GM04504 (cell line): ENCODE results near the gene GABBR2.

Source experiments
- DNase-seq: peaks from one replicate; pipeline ENCODE4 v3.0.0-alpha.2; 2012; ENCODE audit warnings: low read depth

The GABBR2 gene

GRCh38 chr9:98321269-98321668 is 387.5 kb downstream of the GABBR2 start:
- DNase-seq, result no peak

GRCh38 chr9:98318834-98319478 is 389.8 kb downstream of the GABBR2 start:
- no peak for DNase-seq

DNA sequence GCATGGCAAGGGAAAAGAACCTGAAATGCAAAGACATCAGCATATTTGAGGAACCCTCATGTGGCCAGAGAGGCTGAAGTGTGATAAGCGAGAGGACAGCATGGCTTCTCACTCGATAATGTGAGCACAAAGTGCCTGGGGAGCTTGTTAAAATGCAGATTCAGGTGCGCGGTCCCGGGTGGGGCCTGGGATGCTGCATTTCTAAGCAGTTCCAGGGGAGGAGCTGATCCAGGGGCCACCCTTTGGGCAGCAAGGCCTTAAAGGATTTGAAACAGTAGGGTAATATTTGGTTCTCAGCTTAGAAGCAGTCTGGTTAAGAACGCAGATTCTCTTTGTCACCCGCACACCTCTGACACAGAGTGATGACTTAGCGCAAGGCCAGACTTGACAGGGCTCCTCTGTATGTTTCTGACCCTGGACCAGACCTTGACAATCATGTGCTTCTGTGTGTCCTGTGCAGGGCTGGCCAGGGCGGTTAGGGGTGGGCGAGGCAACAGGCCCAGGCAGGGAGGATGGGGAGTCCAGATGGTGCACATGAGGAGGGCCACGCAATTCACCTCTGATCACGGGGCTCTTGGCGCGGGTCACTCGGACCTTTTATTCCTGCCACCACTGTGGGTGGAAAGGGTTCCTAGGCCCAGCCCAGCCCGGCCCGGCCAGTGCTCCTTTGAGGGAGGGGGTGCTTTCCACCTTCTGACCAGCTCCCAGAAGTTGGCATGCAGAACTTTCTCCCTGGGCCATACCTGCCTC is 390.5 kb downstream of the GABBR2 start:
- no peak for DNase-seq

DNA sequence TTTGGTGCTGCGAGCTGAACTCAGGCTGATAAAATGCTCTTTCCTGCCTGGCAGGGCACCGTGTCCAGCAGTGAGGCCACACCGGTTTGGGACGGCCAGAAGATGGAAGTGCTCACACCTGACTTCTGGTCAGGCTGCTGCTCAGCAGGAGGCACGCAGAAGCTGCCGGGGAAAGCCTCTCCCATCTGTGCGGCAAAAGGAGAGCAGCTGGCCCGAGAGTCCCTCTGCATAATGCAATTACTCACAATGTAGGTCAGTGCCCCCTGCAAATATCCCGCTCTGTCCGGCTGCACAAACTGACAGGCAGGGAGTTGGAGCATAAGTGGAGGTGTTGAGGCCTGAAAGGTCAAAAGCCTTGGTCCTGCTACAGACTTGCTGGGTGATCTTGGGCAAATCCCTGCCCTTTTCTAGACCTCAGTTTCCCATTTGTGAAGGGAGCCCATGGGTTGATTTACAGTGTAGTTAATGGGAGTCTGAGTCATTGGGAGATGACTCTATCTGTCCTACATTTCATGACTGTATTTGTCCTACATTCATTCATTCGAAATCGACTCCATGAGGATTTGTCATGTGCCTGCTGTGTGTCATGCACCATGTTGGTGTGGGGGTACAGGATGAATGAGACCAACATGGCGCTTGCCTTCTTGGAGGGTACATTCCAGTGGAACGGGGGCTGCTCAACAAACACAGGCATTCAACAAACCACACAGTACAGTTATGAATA is 391.4 kb downstream of the GABBR2 start:
- DNase-seq, result no peak

GRCh38 chr9:98316445-98317133 is 392.1 kb downstream of the GABBR2 start:
- no peak for DNase-seq

DNA sequence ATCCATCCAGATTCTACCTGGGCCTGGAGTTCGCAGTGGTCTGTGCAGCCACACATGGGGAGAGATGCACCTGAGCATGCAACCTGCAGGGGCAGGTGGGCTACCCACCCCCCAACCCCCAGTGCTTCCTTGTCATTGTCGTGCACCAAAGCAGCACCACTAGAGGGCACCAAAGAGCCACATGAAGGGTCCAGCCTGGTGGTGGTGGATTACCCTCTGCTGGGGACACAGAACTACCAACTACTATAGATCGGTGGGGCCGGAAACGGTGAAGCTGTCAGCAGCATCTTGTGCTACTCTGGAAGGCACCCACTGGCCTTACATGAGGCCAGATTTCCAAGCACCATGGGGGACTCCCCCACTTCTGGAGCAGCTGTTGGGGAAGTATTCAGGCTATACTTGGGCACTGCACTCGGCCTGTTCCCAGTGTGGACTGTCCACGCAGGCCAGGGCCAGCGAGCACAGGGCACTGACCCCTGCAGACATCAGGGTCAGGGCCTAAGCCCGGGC is 393.1 kb downstream of the GABBR2 start:
- DNase-seq, result peak; percentile 74

DNA sequence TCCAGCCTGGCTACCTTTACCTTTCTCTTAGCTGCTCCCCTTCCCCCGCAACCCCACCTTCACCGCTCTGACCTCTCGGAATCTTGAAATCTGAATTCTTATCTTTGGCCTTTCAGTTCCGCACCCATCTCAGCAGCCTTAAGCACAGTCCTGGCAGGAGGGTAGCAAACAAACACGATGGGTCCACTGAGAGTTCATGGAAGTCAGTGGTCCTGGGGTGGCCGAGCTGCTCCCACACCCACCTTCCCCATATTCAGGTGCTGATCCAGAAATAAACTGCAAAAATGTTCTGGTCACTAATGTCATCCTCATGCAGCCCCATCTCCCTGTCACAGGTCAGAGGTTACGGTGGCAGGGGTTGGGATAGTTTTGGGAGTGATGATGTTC is 393.7 kb downstream of the GABBR2 start:
- DNase-seq, result no peak

GRCh38 chr9:98314381-98315066 is 394.2 kb downstream of the GABBR2 start:
- DNase-seq, result peak; percentile 64

GRCh38 chr9:98312365-98312764 is 396.4 kb downstream of the GABBR2 start:
- DNase-seq, result no peak

DNA sequence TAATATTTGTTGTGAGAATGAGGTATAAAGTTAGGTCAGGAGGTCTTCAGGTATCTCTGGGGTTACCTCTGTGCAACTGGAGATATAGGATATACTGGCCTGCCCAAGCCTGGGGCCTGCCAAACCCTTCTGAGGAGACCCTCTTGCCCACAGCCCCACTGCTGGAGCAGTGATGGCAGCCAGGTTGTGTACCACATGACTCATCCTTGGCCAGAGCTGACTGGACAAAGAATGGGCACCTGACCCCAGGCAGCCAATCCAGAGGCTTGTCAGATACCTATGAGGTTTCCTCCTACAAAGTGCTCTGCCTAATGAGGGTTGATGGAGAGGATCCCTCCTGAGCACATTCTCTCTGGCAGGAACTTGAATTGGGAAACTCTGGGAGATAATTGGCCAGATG is 397.2 kb downstream of the GABBR2 start:
- DNase-seq, result no peak

GRCh38 chr9:98310752-98311392 is 397.9 kb downstream of the GABBR2 start:
- no peak for DNase-seq

DNA sequence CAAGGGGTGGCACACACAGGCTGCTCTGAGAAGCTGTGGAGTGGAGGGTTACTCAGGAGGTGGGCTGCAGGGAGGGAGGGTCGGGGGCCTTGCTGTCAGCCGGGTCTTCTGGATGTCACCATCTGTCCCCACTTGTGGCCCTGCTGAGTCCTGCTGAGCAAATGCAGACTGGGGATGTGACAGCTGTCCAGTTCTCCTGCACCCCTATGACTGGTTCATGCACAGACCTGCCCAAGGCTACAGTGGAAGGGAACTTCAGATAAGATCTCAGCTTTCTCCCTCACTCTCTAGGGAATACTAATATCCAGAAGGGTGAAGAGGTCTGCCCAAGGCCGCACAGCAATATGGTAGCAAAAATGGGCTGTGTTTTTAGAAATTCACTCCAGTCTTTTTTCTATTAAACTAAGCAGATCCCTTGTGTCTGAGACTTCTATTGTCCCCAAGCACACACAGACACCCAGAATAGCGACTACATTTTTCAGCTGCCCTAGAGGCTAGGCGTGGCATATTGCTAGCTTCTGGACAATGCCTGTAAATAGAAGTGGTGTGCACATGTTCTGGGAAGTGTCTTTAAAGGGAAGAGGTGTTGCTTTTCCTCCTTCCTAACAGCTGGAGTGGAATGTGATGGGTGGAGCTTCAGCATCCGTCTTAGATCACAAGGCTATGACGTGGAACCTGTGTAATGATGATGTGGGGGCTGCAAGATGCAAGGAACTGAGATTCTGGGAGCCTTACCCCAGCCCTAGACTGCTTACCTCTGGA is 402.2 kb downstream of the GABBR2 start:
- no peak for DNase-seq

GRCh38 chr9:98304381-98304780 is 404.4 kb downstream of the GABBR2 start:
- no peak for DNase-seq

DNA sequence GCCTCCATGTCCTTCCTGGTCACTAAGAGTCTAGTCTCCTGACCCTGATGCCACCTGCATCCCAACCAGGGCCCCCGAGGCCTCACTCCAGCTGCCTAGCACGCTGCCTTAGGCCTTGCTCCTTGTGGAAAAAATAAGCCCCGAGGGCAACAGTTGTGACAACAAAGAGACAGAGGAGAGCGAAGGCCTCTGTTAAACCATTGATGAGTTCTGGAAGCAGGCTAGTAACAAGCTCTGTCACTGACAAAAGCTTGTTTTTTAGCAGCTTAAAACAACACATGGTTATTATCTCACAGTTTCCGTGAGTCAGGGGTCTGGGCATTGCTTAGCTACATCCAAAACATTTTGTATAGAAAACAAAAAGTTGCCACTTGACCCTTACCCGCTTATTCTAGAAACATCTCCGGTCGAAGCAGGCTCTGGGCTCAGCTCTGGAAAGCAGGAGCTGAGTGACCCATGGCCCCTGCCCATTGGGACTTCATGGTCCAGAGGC is 405.1 kb downstream of the GABBR2 start:
- no peak for DNase-seq

DNA sequence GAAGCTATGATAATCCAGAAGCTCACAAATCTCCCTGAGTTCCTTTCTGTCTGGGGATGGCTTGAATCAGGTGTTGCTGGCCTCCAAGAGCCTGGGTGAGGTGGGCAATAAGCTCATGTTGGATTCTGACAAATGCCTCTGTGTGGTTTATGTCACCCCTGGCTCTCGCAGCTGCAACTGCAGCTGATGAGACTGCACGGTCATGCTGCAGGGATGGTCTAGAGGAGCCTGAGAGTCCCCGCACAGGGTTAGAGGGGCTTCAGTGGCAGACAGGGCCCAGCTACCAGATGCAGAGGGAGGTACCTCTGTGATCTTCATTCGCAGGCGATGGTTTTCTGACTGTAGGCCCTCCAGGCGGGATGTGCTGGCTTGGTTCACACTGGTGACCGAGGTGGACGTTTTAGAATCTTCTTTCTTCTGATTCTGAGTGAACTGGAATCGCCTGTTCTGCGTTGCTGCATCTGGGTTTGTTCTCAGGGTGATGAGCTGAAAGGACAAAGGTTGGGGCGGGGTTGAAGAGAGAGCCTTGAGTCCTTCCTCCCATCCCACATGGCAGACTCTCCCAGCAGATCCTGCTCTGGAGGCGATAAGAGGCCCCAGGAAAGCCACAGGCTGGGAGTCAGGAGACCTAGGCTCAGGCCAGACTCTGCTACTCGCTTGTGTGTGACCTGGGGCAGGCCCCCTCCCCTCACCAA is 405.6 kb downstream of the GABBR2 start:
- no peak for DNase-seq

- no peak for DNase-seq
These were observed 406.6 kb downstream of the GABBR2 start for GRCh38 chr9:98302150-98302549.

DNA sequence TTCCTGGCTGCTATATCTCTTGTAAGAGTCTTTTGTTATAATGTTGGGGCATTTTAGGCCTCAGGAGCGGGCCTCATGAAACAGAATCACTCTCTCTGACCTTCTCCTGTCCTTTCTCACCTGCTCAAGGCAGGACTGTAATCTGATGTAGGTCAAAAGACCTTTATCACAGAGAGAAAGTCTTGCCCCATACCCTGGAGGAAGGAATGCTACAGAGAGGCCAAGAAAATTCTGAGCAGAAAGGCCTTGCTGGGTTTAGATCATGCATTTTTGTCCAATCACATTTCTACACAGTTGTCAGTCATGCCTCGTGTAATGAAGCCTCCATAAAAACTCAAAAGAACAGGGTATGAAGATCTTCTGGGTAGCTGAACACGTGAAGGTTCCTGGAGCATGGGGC is 408.1 kb downstream of the GABBR2 start:
- DNase-seq, result no peak

DNA sequence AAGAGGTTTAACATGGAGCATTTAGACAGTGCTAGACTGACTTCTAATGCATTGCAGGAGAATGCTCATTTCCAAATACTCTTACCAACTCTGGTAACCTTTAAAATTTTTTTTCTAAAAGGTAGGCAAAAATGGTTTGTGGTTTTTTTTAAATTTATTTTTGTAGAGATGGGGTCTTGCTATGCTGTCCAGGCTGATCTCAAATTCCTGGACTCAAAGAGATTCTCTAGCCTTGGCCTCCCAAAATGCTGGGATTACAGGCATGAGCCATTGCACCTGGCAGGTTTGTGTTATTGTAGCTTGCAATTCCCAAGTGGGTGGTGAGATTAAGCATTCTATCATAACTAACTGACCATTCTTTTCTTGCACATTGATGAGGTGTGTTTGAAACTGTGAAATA is 410.3 kb downstream of the GABBR2 start:
- no peak for DNase-seq

DNA sequence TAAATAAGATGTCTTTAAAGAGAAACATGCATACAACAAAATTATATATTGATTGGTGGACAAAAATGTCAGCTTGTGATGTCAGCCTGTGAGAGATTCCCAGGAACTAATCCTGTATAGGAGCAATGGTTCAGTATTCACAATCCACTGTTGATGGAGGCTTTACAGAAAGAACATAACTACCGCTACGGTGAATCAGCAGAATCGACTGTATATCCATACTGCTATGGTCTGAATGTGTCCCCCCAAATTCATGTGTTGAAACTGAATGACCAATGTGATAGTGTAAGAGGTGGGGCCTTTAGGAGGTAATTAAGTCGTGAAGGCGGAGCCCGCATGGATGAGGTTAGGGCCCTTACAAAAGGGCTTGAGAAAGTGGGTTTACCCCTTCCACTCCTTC is 412.9 kb downstream of the GABBR2 start:
- DNase-seq, result no peak

DNA sequence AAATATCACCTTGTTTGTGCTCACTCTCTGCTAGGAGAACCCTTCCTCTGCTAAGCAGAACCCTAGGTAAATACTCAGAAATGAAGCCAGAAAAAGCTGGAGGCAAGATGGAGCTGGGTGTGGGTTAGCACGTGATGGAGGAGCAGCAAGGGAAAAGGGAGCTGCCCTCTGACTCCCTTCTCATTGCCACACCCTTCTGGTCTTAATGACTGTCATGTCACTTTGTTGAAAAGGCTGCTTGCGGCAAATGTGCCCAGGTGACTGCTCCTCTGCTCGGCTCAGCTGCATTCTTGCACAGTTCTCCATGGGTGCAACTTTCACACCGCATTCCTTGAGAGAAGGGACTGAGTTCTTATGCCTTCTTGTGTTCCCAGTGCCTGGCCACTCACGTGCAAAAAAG is 416.9 kb downstream of the GABBR2 start:
- no peak for DNase-seq
